Large intestine (tissue), 3 donors: ENCODE results near the gene MGLL. TPM values are rescaled to one million over a fixed set of nuclear protein-coding genes. Genes with fewer than 3 reads are reported as not detected.

ENCODE experiments used
- DNase-seq, 2 donors: peaks; one replicate each; pipeline versions ENCODE4 v3.0.0 to v3.0.0-alpha.2; 2013
- H3K27ac ChIP-seq: one replicate; pipeline ENCODE4 v1.5.1; 2013; ENCODE audit warnings: low read length
- H3K27me3 ChIP-seq: 2 replicates; pipeline ENCODE4 v1.6.1; 2013; ENCODE audit warnings: low read length; ENCODE audit not compliant: control insufficient read depth, insufficient read depth
- H3K36me3 ChIP-seq: 2 replicates; pipeline ENCODE4 v1.6.1; 2013; ENCODE audit warnings: low read length; ENCODE audit not compliant: control insufficient read depth, insufficient read depth
- H3K4me1 ChIP-seq: one replicate; pipeline ENCODE4 v1.6.1; 2013; ENCODE audit warnings: low read length; ENCODE audit not compliant: control insufficient read depth, insufficient read depth
- H3K4me3 ChIP-seq: one replicate; pipeline ENCODE4 v1.5.1; 2013; ENCODE audit warnings: low read length
- H3K9me3 ChIP-seq: one replicate; pipeline ENCODE4 v1.6.1; 2013; ENCODE audit warnings: mild to moderate bottlenecking, low read depth, low read length, moderate library complexity; ENCODE audit not compliant: control insufficient read depth
- WGBS: methylation state at CpG from one replicate; pipeline ENCODE4 v1.1.5; 2013; ENCODE audit warnings: low lambda C conversion rate; ENCODE audit not compliant: insufficient coverage; 5-methylcytosine and 5-hydroxymethylcytosine counted together
- polyA plus RNA-seq: library from polyadenylated mRNA; unstranded; fragments of 120-200 nt; gene quantifications from one replicate; pipeline ENCODE4 v1.2.1, GENCODE V29; 2013

MGLL gene
- polyA plus RNA-seq, 1 donor: 22.8 TPM

DNA sequence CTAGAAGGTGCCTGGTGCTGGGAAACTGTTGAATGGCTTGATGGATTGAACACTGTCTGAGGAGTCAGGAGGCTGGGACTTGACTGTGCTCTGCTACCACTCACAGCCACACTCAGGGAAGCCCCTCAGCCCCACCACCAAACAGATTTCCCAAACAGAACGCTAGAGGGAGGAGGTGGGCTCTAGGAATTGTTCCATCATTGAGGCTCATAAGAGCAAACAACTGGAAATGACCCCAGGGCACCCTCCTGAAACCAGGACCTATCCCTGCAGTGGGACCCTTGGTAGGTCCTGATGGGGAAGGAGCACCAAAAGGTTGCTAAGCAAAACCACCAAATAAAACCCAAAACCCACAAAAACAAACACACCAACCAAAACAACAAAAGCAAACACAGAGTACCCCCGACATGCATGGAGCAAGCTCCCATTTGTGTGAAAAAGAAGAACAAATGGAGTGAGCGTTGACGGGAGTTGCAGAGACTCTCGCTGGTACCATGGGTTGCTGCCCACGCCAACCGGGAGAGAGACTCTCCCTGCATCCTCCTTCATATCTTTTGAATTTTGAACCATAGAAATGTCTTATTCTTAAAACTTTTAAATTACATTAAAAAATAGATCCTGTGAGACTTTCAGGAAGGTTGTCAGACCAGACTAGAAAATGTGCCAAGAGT, 103.9 kb downstream of the MGLL start:
- Histone ChIP-seq H3K4me1 (peaks cover 11% of the 10 kb centered on the region), H3K36me3 (peaks cover 4% of the 10 kb centered on the region), H3K4me3 (no peak overlapping the region), H3K27me3 (peaks cover 3% of the 10 kb centered on the region), H3K9me3 (no peaks in the 10 kb centered on the region), H3K27ac (no peak overlapping the region)
- 83% methylated on average over 1 of the region's 7 CpGs for WGBS
- no peak for DNase-seq

GRCh38 chr3:127717357-127718244, 104.7 kb downstream of the MGLL start:
- H3K9me3 ChIP-seq: no peaks in the 10 kb centered on the region
- peaks cover 3% of the 10 kb centered on the region for H3K27me3 ChIP-seq
- peaks cover 4% of the 10 kb centered on the region for H3K36me3 ChIP-seq
- no CpG with 5 or more reads among the region's 14 CpGs for WGBS
- H3K4me3 ChIP-seq: no peak overlapping the region
- no peak for DNase-seq
- H3K4me1 ChIP-seq: peaks cover 3% of the 10 kb centered on the region
- no peak overlapping the region for H3K27ac ChIP-seq

DNA sequence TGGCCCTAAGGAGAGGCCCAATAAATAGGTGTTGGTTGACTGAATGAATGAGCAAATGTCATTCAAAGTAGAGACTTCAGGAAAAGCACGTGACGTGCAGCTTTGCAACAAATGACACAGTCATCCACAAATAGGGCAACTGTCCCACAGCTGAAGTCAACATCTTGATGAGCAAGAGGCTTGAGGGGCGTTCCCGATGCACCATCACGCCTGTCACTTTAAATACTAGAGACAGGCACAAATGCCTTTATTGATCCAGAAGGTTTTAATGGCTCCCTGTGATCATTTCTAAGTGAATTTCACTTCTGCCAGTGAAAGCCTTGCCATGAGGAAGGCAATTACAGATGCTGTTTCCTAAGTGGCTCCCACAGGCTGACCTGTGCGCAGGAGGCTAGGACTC, 105.9 kb downstream of the MGLL start:
- Histone ChIP-seq H3K9me3 (no peaks in the 10 kb centered on the region), H3K27me3 (peaks cover 3% of the 10 kb centered on the region), H3K36me3 (peaks cover 4% of the 10 kb centered on the region), H3K4me3 (no peak overlapping the region), H3K4me1 (peaks cover 2% of the 10 kb centered on the region), H3K27ac (no peak overlapping the region)
- no CpG with 5 or more reads among the region's 6 CpGs for whole genome bisulfite sequencing
- DNase-seq: no peak

DNA sequence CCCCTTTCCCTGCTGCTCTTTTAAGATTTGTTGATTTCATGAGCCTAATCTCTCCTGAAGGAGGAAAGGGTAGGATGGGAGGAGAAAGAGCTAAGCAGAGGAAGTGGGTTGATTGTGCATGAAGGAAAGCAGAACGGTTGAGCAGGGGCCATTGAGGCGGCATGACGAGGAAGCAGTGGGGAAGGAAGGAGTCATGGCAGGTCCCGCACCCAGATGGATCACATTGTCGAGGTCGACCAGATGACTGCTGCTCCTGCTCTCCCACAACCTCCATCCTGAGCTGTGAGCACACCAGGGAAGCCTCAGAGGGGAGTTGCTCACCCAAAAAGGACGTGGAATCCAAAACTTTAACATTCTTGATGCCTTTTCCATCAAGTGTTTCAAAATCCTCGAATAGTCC, 106.8 kb downstream of the MGLL start:
- peaks cover 3% of the 10 kb centered on the region for H3K36me3 ChIP-seq
- peaks cover 3% of the 10 kb centered on the region for H3K27me3 ChIP-seq
- H3K27ac ChIP-seq: no peak overlapping the region
- H3K4me1 ChIP-seq: peaks cover 2% of the 10 kb centered on the region
- DNase-seq: no peak
- no peak overlapping the region for H3K4me3 ChIP-seq
- 92% methylated on average over 3 of the region's 8 CpGs for whole genome bisulfite sequencing
- H3K9me3 ChIP-seq: no peaks in the 10 kb centered on the region

GRCh38 chr3:127714866-127715265, 107.4 kb downstream of the MGLL start:
- Histone ChIP-seq H3K4me1 (no peaks in the 10 kb centered on the region), H3K4me3 (no peak overlapping the region), H3K27ac (no peak overlapping the region), H3K27me3 (peaks cover 3% of the 10 kb centered on the region), H3K9me3 (no peaks in the 10 kb centered on the region), H3K36me3 (no peaks in the 10 kb centered on the region)
- DNase-seq: no peak
- no CpG with 5 or more reads among the region's 5 CpGs for WGBS

- WGBS: no CpG with 5 or more reads among the region's 10 CpGs
- no peaks in the 10 kb centered on the region for H3K9me3 ChIP-seq
- H3K27ac ChIP-seq: no peak overlapping the region
- H3K27me3 ChIP-seq: peaks cover 3% of the 10 kb centered on the region
- H3K4me1 ChIP-seq: no peaks in the 10 kb centered on the region
- no peak overlapping the region for H3K4me3 ChIP-seq
- DNase-seq: no peak
- H3K36me3 ChIP-seq: peaks cover 2% of the 10 kb centered on the region
Observed at GRCh38 chr3:127714125-127714571, 108.2 kb downstream of the MGLL start.

DNA sequence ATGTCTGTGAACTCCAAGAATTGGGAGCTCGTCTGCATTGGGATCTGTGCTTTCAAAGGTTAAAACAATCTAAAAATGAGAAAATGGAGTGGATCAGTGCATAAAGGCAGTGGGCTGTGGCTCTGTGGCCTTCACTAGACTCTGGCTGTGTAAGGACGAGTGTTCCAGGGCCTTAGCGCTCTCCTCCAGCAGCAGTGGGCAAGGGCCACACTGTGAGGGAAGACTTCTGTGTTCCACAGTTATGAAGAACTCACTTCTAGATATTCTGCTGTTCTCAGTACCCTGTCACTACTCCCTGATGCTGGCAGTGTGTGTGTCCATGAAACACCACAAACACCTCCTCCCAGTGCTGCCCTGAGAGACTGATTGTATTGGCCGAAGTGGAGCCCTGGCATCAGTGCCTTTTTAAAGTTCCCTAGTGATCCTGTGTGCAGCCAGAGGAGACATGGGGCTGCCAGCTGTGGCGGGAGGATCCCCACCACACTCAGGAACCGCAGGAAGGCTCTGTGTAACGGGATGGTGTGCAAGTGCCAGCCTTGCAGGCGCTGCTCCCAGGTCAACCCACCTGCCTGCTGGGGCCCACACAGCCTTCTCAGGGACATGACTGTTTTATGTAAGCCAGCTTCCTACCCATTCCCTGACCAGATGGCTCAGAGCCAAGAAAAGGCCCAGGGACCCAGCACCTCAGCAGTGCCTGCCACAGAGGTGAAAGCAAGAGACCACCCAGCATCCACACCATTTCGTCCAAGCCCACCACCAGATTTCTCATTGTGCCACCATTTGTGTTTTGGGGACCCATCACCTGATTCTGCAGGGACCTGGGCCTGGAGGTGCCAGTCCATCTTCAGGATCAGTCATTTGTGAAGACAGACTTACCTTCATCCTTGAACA, 109.2 kb downstream of the MGLL start:
- no peak overlapping the region for H3K27ac ChIP-seq
- WGBS: 60% methylated on average over 1 of the region's 9 CpGs
- peaks cover 3% of the 10 kb centered on the region for H3K27me3 ChIP-seq
- no peak for DNase-seq
- H3K9me3 ChIP-seq: no peaks in the 10 kb centered on the region
- H3K4me3 ChIP-seq: no peak overlapping the region
- H3K36me3 ChIP-seq: peaks cover 2% of the 10 kb centered on the region
- no peaks in the 10 kb centered on the region for H3K4me1 ChIP-seq

GRCh38 chr3:127712461-127712860, 109.9 kb downstream of the MGLL start:
- Histone ChIP-seq H3K9me3 (no peaks in the 10 kb centered on the region), H3K27me3 (peaks cover 6% of the 10 kb centered on the region), H3K4me3 (no peak overlapping the region), H3K27ac (no peak overlapping the region), H3K36me3 (peaks cover 4% of the 10 kb centered on the region), H3K4me1 (peaks cover 4% of the 10 kb centered on the region)
- DNase-seq: no peak
- WGBS: no CpG with 5 or more reads among the region's 9 CpGs

- no peaks in the 10 kb centered on the region for H3K9me3 ChIP-seq
- peaks cover 4% of the 10 kb centered on the region for H3K4me1 ChIP-seq
- peaks cover 6% of the 10 kb centered on the region for H3K27me3 ChIP-seq
- WGBS: no CpG with 5 or more reads among the region's 14 CpGs
- DNase-seq: no peak
- no peak overlapping the region for H3K4me3 ChIP-seq
- no peak overlapping the region for H3K27ac ChIP-seq
- H3K36me3 ChIP-seq: peaks cover 5% of the 10 kb centered on the region
Observed at GRCh38 chr3:127711896-127712295, 110.4 kb downstream of the MGLL start.
